ENCODE measurements around the gene ORAI1. TPM values are rescaled to one million over a fixed set of nuclear protein-coding genes. Genes with fewer than 3 reads are reported as not detected.

The ORAI1 gene
- total and polyA plus RNA-seq, 9 donors: 3.4 to 18.4 (median 12.3) TPM

- Histone ChIP-seq H3K27me3 (no peaks in the 10 kb centered on the region), H3K4me1 (ENCODE audit: insufficient read depth) (no peaks in the 10 kb centered on the region), H3K9me3 (no peaks in the 10 kb centered on the region), H3K36me3 (no peaks in the 10 kb centered on the region), H3K4me3 (no peak overlapping the region), H3K27ac (no peak overlapping the region)
- WGBS, 3 donors: 80 to 85% (median 82%) methylated on average over 6 of the region's 6 CpGs
- DNase-seq: no peak
- TF ChIP-seq, protein P1, sequence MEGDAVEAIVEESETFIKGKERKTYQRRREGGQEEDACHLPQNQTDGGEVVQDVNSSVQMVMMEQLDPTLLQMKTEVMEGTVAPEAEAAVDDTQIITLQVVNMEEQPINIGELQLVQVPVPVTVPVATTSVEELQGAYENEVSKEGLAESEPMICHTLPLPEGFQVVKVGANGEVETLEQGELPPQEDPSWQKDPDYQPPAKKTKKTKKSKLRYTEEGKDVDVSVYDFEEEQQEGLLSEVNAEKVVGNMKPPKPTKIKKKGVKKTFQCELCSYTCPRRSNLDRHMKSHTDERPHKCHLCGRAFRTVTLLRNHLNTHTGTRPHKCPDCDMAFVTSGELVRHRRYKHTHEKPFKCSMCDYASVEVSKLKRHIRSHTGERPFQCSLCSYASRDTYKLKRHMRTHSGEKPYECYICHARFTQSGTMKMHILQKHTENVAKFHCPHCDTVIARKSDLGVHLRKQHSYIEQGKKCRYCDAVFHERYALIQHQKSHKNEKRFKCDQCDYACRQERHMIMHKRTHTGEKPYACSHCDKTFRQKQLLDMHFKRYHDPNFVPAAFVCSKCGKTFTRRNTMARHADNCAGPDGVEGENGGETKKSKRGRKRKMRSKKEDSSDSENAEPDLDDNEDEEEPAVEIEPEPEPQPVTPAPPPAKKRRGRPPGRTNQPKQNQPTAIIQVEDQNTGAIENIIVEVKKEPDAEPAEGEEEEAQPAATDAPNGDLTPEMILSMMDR (IDR thresholded peaks at IDR 0.05): no peak
- no peak for TF ChIP-seq POLR2A (IDR thresholded peaks at IDR 0.05)
- TF ChIP-seq EP300 (IDR thresholded peaks at IDR 0.05): no peak
- intact Hi-C loops (cut with DNase I): no loop called here
These were observed 25.5 kb upstream of the ORAI1 start for GRCh38 chr12:121600702-121601336.

- Histone ChIP-seq H3K36me3 (no peaks in the 10 kb centered on the region), H3K9me3 (no peaks in the 10 kb centered on the region), H3K27me3 (no peaks in the 10 kb centered on the region), H3K4me3 (no peak overlapping the region), H3K4me1 (ENCODE audit: insufficient read depth) (no peaks in the 10 kb centered on the region), H3K27ac (no peak overlapping the region)
- TF ChIP-seq EP300 (IDR thresholded peaks at IDR 0.05) (no peak), POLR2A (IDR thresholded peaks at IDR 0.05) (no peak)
- TF ChIP-seq, protein P1 (IDR thresholded peaks at IDR 0.05): no peak
- 89 to 91% (median 89%) methylated on average over 6 of the region's 6 CpGs for WGBS, 3 donors
- no peak for DNase-seq
- intact Hi-C loops (cut with DNase I): no loop called here
These were observed 23.6 kb upstream of the ORAI1 start for GRCh38 chr12:121602766-121603165.

GRCh38 chr12:121603581-121603980 lies 22.7 kb upstream of the ORAI1 start:
- intact Hi-C loops (cut with DNase I): no loop called here
- H3K4me1 ChIP-seq (ENCODE audit: insufficient read depth): no peaks in the 10 kb centered on the region
- H3K36me3 ChIP-seq: no peaks in the 10 kb centered on the region
- no peak overlapping the region for H3K27ac ChIP-seq
- 87 to 95% (median 95%) methylated on average over 6 of the region's 6 CpGs for WGBS, 3 donors
- H3K9me3 ChIP-seq: no peaks in the 10 kb centered on the region
- no peaks in the 10 kb centered on the region for H3K27me3 ChIP-seq
- TF ChIP-seq EP300 (IDR thresholded peaks at IDR 0.05) (no peak), POLR2A (IDR thresholded peaks at IDR 0.05) (no peak)
- TF ChIP-seq, protein P1 (IDR thresholded peaks at IDR 0.05): no peak
- no peak overlapping the region for H3K4me3 ChIP-seq
- no peak for DNase-seq

- intact Hi-C loops (cut with DNase I): no loop called here
- WGBS, 3 donors: 92 to 94% (median 93%) methylated on average over 6 of the region's 6 CpGs
- Histone ChIP-seq H3K4me3 (no peak overlapping the region), H3K4me1 (ENCODE audit: insufficient read depth) (peaks cover 4% of the 10 kb centered on the region), H3K27ac (no peak overlapping the region), H3K27me3 (no peaks in the 10 kb centered on the region), H3K9me3 (no peaks in the 10 kb centered on the region), H3K36me3 (no peaks in the 10 kb centered on the region)
- TF ChIP-seq EP300 (IDR thresholded peaks at IDR 0.05) (no peak), POLR2A (IDR thresholded peaks at IDR 0.05) (no peak)
- TF ChIP-seq, protein P1 (IDR thresholded peaks at IDR 0.05): no peak
- DNase-seq: no peak
These were observed 18.0 kb upstream of the ORAI1 start for GRCh38 chr12:121608301-121608700.

All from ovary (tissue), 9 donors.